SK-N-SH treated with all-trans-retinoic acid at 6 μM for 48 hours (cell line): ENCODE results near the gene PALMD.

ENCODE experiments used
- ATAC-seq: fragments of 200-7000 bp; cut with Tn5 transposase; 3 replicates; pipeline ENCODE4 v1.9.1; 2020; ENCODE audit warnings: mild to moderate bottlenecking, moderate library complexity
- ARNTL ChIP-seq: fragments of 450-650 bp; formaldehyde crosslinking; IDR thresholded peaks from 2 replicates; pipeline ENCODE4 v1.5.0; 2020; ENCODE audit warnings: low read depth, mild to moderate bottlenecking, moderate library complexity, borderline replicate concordance
- BACH2 ChIP-seq: fragments of 250-450 bp; sonication (Bioruptor Pico); IDR thresholded peaks from 2 replicates; pipeline ENCODE4 v1.9.0; 2021; ENCODE audit warnings: mild to moderate bottlenecking, borderline replicate concordance
- CREB5 ChIP-seq: fragments of 250-450 bp; sonication (Bioruptor Pico); IDR thresholded peaks from 2 replicates; pipeline ENCODE4 v1.5.1; 2020; ENCODE audit warnings: low read depth, mild to moderate bottlenecking, moderate library complexity
- CSDC2 ChIP-seq: fragments of 250-450 bp; sonication (Bioruptor Pico); IDR thresholded peaks from 2 replicates; pipeline ENCODE4 v1.5.0; 2020; ENCODE audit warnings: mild to moderate bottlenecking, moderate library complexity
- CSRNP3 ChIP-seq: fragments of 250-450 bp; sonication (Bioruptor Pico); IDR thresholded peaks from 2 replicates; pipeline ENCODE4 v1.5.1; 2021; ENCODE audit warnings: mild to moderate bottlenecking, moderate library complexity
- ESRRG ChIP-seq: fragments of 250-450 bp; sonication (Bioruptor Pico); IDR thresholded peaks from 2 replicates; pipeline ENCODE4 v1.6.1; 2021; ENCODE audit warnings: mild to moderate bottlenecking
- GLIS3 ChIP-seq: fragments of 250-450 bp; sonication (Bioruptor Pico); IDR thresholded peaks from 2 replicates; pipeline ENCODE4 v1.5.0; 2020; ENCODE audit warnings: mild to moderate bottlenecking, moderate library complexity
- ISL1 ChIP-seq: fragments of 250-450 bp; sonication (Bioruptor Pico); IDR thresholded peaks from 2 replicates; pipeline ENCODE4 v2.1.2; 2022; ENCODE audit warnings: mild to moderate bottlenecking, moderate library complexity
- OSR1 ChIP-seq: fragments of 250-450 bp; sonication (Bioruptor Pico); IDR thresholded peaks from 2 replicates; pipeline ENCODE4 v1.8.0; 2022; ENCODE audit warnings: moderate library complexity, mild to moderate bottlenecking, inconsistent platforms
- PATZ1 ChIP-seq: fragments of 250-450 bp; sonication (Bioruptor Pico); IDR thresholded peaks from 2 replicates; pipeline ENCODE4 v1.8.0; 2020; ENCODE audit warnings: mild to moderate bottlenecking, moderate library complexity, borderline replicate concordance
- PPARA ChIP-seq: fragments of 250-450 bp; sonication (Bioruptor Pico); IDR thresholded peaks from 2 replicates; pipeline ENCODE4 v1.5.0; 2020; ENCODE audit warnings: mild to moderate bottlenecking, borderline replicate concordance
- RARB ChIP-seq: fragments of 250-450 bp; sonication (Bioruptor Pico); IDR thresholded peaks from 2 replicates; pipeline ENCODE4 v1.8.0; 2021; ENCODE audit warnings: mild to moderate bottlenecking, moderate library complexity
- SNAI2 ChIP-seq: fragments of 250-450 bp; sonication (Bioruptor Pico); IDR thresholded peaks from 2 replicates; pipeline ENCODE4 v1.5.0; 2020; ENCODE audit warnings: mild to moderate bottlenecking, moderate library complexity
- TCF4 ChIP-seq: fragments of 250-450 bp; sonication (Bioruptor Pico); IDR thresholded peaks from 2 replicates; pipeline ENCODE4 v1.8.0; 2021; ENCODE audit warnings: mild to moderate bottlenecking, moderate library complexity, borderline replicate concordance
- TOX ChIP-seq: fragments of 250-450 bp; sonication (Bioruptor Pico); IDR thresholded peaks from 2 replicates; pipeline ENCODE4 v1.8.0; 2021; ENCODE audit warnings: mild to moderate bottlenecking, moderate library complexity, borderline replicate concordance
- TSHZ2 ChIP-seq: fragments of 250-450 bp; sonication (Bioruptor Pico); IDR thresholded peaks from 2 replicates; pipeline ENCODE4 v1.5.0; 2020; ENCODE audit warnings: mild to moderate bottlenecking, moderate library complexity
- ZC3H10 ChIP-seq: fragments of 250-450 bp; sonication (Bioruptor Pico); IDR thresholded peaks from 2 replicates; pipeline ENCODE4 v1.5.1; 2021; ENCODE audit warnings: mild to moderate bottlenecking, moderate library complexity
- ZFP3 ChIP-seq: fragments of 250-450 bp; sonication (Bioruptor Pico); IDR thresholded peaks from 2 replicates; pipeline ENCODE4 v1.5.0; 2020; ENCODE audit warnings: mild to moderate bottlenecking, moderate library complexity
- ZFP30 ChIP-seq: fragments of 450-650 bp; formaldehyde crosslinking; IDR thresholded peaks from 2 replicates; pipeline ENCODE4 v1.5.0; 2022; ENCODE audit warnings: mild to moderate bottlenecking, moderate library complexity
- ZNF565 ChIP-seq: fragments of 450-650 bp; formaldehyde crosslinking; conservative IDR thresholded peaks from 2 replicates; pipeline ENCODE4 v1.5.0; 2020; ENCODE audit warnings: low read depth, mild to moderate bottlenecking, moderate library complexity
- ZNF70 ChIP-seq: fragments of 450-650 bp; formaldehyde crosslinking; IDR thresholded peaks from 2 replicates; pipeline ENCODE4 v1.5.0; 2020; ENCODE audit warnings: mild to moderate bottlenecking, moderate library complexity
- ZNF8 ChIP-seq: fragments of 450-650 bp; formaldehyde crosslinking; IDR thresholded peaks from 2 replicates; pipeline ENCODE4 v1.5.0; 2020; ENCODE audit warnings: mild to moderate bottlenecking, moderate library complexity

PALMD gene

GRCh38 chr1:99669376-99669775 lies 23.5 kb downstream of the PALMD start:
- no peak for TF ChIP-seq SNAI2
- no peak for TF ChIP-seq RARB
- TF ChIP-seq TSHZ2 (CRISPR knock-in tag), result no peak
- TF ChIP-seq PATZ1, result no peak
- TF ChIP-seq TCF4, result no peak
- no peak for TF ChIP-seq ISL1 (CRISPR knock-in tag)
- no peak for TF ChIP-seq GLIS3 (CRISPR knock-in tag)
- TF ChIP-seq CREB5 (CRISPR knock-in tag), result no peak
- TF ChIP-seq BACH2 (CRISPR knock-in tag), result no peak
- no peak for TF ChIP-seq ZNF8 (CRISPR knock-in tag)
- no peak for TF ChIP-seq ZNF70
- no peak for TF ChIP-seq ZFP3 (CRISPR knock-in tag)
- TF ChIP-seq OSR1 (CRISPR knock-in tag), result no peak
- no peak for ATAC-seq

- no peak for TF ChIP-seq ZFP3 (CRISPR knock-in tag)
- no peak for TF ChIP-seq ZC3H10 (CRISPR knock-in tag)
- no peak for TF ChIP-seq CSDC2 (CRISPR knock-in tag)
- TF ChIP-seq GLIS3 (CRISPR knock-in tag), result no peak
- no peak for TF ChIP-seq TOX (CRISPR knock-in tag)
- TF ChIP-seq CREB5 (CRISPR knock-in tag), result no peak
- no peak for TF ChIP-seq TSHZ2 (CRISPR knock-in tag)
- no peak for TF ChIP-seq ESRRG (CRISPR knock-in tag)
- no peak for TF ChIP-seq SNAI2
- no peak for TF ChIP-seq ZFP30
- TF ChIP-seq PPARA (CRISPR knock-in tag), result no peak
- TF ChIP-seq ARNTL (CRISPR knock-in tag), result no peak
- no peak for TF ChIP-seq ZNF70
- no peak for TF ChIP-seq OSR1 (CRISPR knock-in tag)
- TF ChIP-seq CSRNP3, result no peak
- TF ChIP-seq ZNF565 (CRISPR knock-in tag), result no peak
- ATAC-seq, result no peak
Observed at GRCh38 chr1:99669821-99670220, 23.9 kb downstream of the PALMD start.
